Loucy (cell line): ENCODE data around the gene PEX11B.

Source experiments
- H2AFZ ChIP-seq: fragments of 200-600 bp; sonication (generic); 2 replicates; pipeline ENCODE4 v1.6.0; 2016; ENCODE audit warnings: antibody characterized with exemption, mild to moderate bottlenecking, low read length, moderate library complexity
- H3F3A ChIP-seq: fragments of 200-600 bp; 2 replicates; pipeline ENCODE4 v1.6.0; 2016; ENCODE audit warnings: antibody characterized with exemption, low read depth, mild to moderate bottlenecking
- H3K27me3 ChIP-seq: fragments of 200-600 bp; sonication (generic); 2 replicates; pipeline ENCODE4 v1.6.1; 2014; ENCODE audit warnings: low read length, mild to moderate bottlenecking; ENCODE audit not compliant: insufficient read depth, poor library complexity, severe bottlenecking
- H3K36me3 ChIP-seq: fragments of 200-600 bp; sonication (generic); 2 replicates; pipeline ENCODE4 v1.6.1; 2016; ENCODE audit warnings: low read length; ENCODE audit not compliant: insufficient read depth
- H3K4me1 ChIP-seq: fragments of 200-600 bp; sonication (generic); 2 replicates; pipeline ENCODE4 v1.5.1; 2014; ENCODE audit warnings: low read length, mild to moderate bottlenecking; ENCODE audit not compliant: insufficient read depth, poor library complexity, severe bottlenecking
- H3K4me2 ChIP-seq: fragments of 200-600 bp; sonication (generic); 2 replicates; pipeline ENCODE4 v1.6.0; 2014; ENCODE audit warnings: antibody characterized with exemption, low read length, low read depth, mild to moderate bottlenecking; ENCODE audit not compliant: poor library complexity, severe bottlenecking
- H3K4me3 ChIP-seq: fragments of 200-600 bp; sonication (generic); 2 replicates; pipeline ENCODE4 v1.5.1; 2014; ENCODE audit warnings: low read length, mild to moderate bottlenecking, mixed read lengths; ENCODE audit not compliant: poor library complexity, severe bottlenecking
- H3K79me2 ChIP-seq: fragments of 200-600 bp; sonication (generic); 2 replicates; pipeline ENCODE4 v1.6.1; 2014; ENCODE audit warnings: low read length; ENCODE audit not compliant: insufficient read depth
- H3K9ac ChIP-seq: fragments of 200-600 bp; sonication (generic); 2 replicates; pipeline ENCODE4 v1.6.0; 2014; ENCODE audit warnings: mild to moderate bottlenecking, low read depth, low read length, moderate library complexity; ENCODE audit not compliant: poor library complexity, severe bottlenecking
- H3K9me2 ChIP-seq: fragments of 200-600 bp; sonication (generic); replicated peaks from 2 replicates; pipeline ENCODE4 v1.6.1; 2016; ENCODE audit warnings: low read depth, low read length, mixed read lengths
- H3K9me3 ChIP-seq: fragments of 200-600 bp; sonication (generic); 2 replicates; pipeline ENCODE4 v1.6.1; 2014; ENCODE audit warnings: mild to moderate bottlenecking, antibody characterized with exemption, low read length, low read depth; ENCODE audit not compliant: insufficient read depth
- H4K20me1 ChIP-seq: fragments of 200-600 bp; sonication (generic); 2 replicates; pipeline ENCODE4 v1.6.0; 2014; ENCODE audit warnings: antibody characterized with exemption, low read length, mild to moderate bottlenecking; ENCODE audit not compliant: insufficient read depth, poor library complexity, severe bottlenecking
- CTCF ChIP-seq: fragments of 200-600 bp; sonication (generic); conservative IDR thresholded peaks from 2 replicates; pipeline ENCODE4 v1.5.1; 2014; ENCODE audit warnings: mild to moderate bottlenecking, antibody characterized with exemption, low read length
- EZH2phosphoT487 ChIP-seq: fragments of 200-600 bp; IDR thresholded peaks from 2 replicates; pipeline ENCODE4 v1.6.1; 2018; ENCODE audit warnings: antibody characterized with exemption, mild to moderate bottlenecking, moderate library complexity, borderline replicate concordance

PEX11B gene

GRCh38 chr1:145964328-145965118, 46.0 kb upstream of the PEX11B start, which contains the start of the genes ANKRD34A and POLR3GL:
Gene ANKRD34A (minus strand): TSS chr1:145964575. CDS start chr1:145961759, 2,816 bp downstream.
Gene POLR3GL (plus strand): TSS chr1:145964690. CDS start chr1:145974866, 10,176 bp downstream.
- H3K9me3 ChIP-seq: no peaks in the 10 kb centered on the region
- peak within 1 kb of the TSS; percentile 93 for H2AFZ ChIP-seq
- no peaks in the 10 kb centered on the region for H4K20me1 ChIP-seq
- H3K79me2 ChIP-seq: peaks cover 43% of the 10 kb centered on the region; the same call in 1 of the 2 replicates
- H3K4me1 ChIP-seq: peaks cover 31% of the 10 kb centered on the region
- H3K27me3 ChIP-seq: no peaks in the 10 kb centered on the region
- 0 out of 2 replicates have a peak, but pooled peaks cover 8% of the 10 kb centered on the region for H3F3A ChIP-seq
- peak within 1 kb of the TSS; percentile 86 for H3K4me3 ChIP-seq
- no peaks in the 10 kb centered on the region for H3K9me2 ChIP-seq
- TF ChIP-seq EZH2phosphoT487: no peak
- TF ChIP-seq CTCF: no peak
- H3K9ac ChIP-seq: peak within 1 kb of the TSS; percentile 80
- H3K36me3 ChIP-seq: no peaks in the 10 kb centered on the region
- peak within 1 kb of the TSS; percentile 83 for H3K4me2 ChIP-seq

GRCh38 chr1:145963265-145964019, 44.9 kb upstream of the PEX11B start:
- Histone ChIP-seq H2AFZ (no peak overlapping the region), H3K9me2 (no peaks in the 10 kb centered on the region), H3K79me2 (peaks cover 46% of the 10 kb centered on the region; the same call in 1 of the 2 replicates), H3K9ac (peak overlapping the region; percentile 80), H3K4me3 (peak overlapping the region; percentile 86), H3K27me3 (no peaks in the 10 kb centered on the region), H4K20me1 (no peaks in the 10 kb centered on the region), H3K9me3 (no peaks in the 10 kb centered on the region), H3K4me1 (peaks cover 42% of the 10 kb centered on the region), H3K4me2 (peak overlapping the region; percentile 83), H3K36me3 (no peaks in the 10 kb centered on the region), H3F3A (0 out of 2 replicates have a peak, but pooled peaks cover 8% of the 10 kb centered on the region)
- no peak for TF ChIP-seq CTCF
- TF ChIP-seq EZH2phosphoT487: no peak

GRCh38 chr1:145962157-145963102, 43.9 kb upstream of the PEX11B start:
- no peaks in the 10 kb centered on the region for H3K27me3 ChIP-seq
- no peaks in the 10 kb centered on the region for H3K9me2 ChIP-seq
- H3K4me2 ChIP-seq: peak overlapping the region; percentile 83
- H3K9me3 ChIP-seq: no peaks in the 10 kb centered on the region
- peak overlapping the region; percentile 86 for H3K4me3 ChIP-seq
- H3K36me3 ChIP-seq: no peaks in the 10 kb centered on the region
- no peak overlapping the region for H2AFZ ChIP-seq
- H3K4me1 ChIP-seq: peaks cover 45% of the 10 kb centered on the region
- no peaks in the 10 kb centered on the region for H4K20me1 ChIP-seq
- TF ChIP-seq CTCF (no peak), EZH2phosphoT487 (no peak)
- H3K9ac ChIP-seq: peak overlapping the region; percentile 86
- H3F3A ChIP-seq: 0 out of 2 replicates have a peak, but pooled peaks cover 8% of the 10 kb centered on the region
- H3K79me2 ChIP-seq: peaks cover 44% of the 10 kb centered on the region; the same call in 1 of the 2 replicates
